Common myeloid progenitor, CD34-positive (primary cell): Measurements from ENCODE around the gene C2CD2L.

Experiments
- CTCF ChIA-PET: fragments of 350-600 bp; sonication (Branson Sonifier 250); formaldehyde crosslinking; loops from one replicate; lab custom pipeline; 2021; ENCODE audit warnings: antibody characterized with exemption; lab: Charles Lee
- POLR2A ChIA-PET: fragments of 350-600 bp; sonication (Branson Sonifier 250); formaldehyde crosslinking; loops from one replicate; lab custom pipeline; 2021; ENCODE audit warnings: antibody characterized with exemption; lab: Charles Lee
- DNase-seq, 3 donors: peaks; one replicate each; pipeline versions ENCODE4 v3.0.0 to v3.0.0-alpha.2; 2013
- H3K27ac ChIP-seq, 2 experiments: 1 replicate in 1 of 2; 2 replicates in 1 of 2; pipeline ENCODE4 v1.7.0; 2013; ENCODE audit warnings: inconsistent platforms in 2 of 2, low read length in 2 of 2, mild to moderate bottlenecking in 2 of 2, low read depth in 1 of 2, moderate library complexity in 1 of 2; ENCODE audit not compliant: severe bottlenecking in 2 of 2, insufficient read depth in 1 of 2, poor library complexity in 1 of 2
- H3K27me3 ChIP-seq, 5 experiments: replicated peaks in 2 of 5; 1 replicate in 3 of 5; 2 replicates in 2 of 5; pipeline versions ENCODE4 v1.6.1 to v1.7.0; 2013; ENCODE audit warnings: low read length in 4 of 5, mild to moderate bottlenecking in 2 of 5, moderate library complexity in 2 of 5, inconsistent platforms in 1 of 5; ENCODE audit not compliant: insufficient read depth in 5 of 5, control insufficient read depth in 4 of 5
- H3K36me3 ChIP-seq, 4 experiments: 1 replicate in 2 of 4; 2 replicates in 2 of 4; pipeline versions ENCODE4 v1.6.1 to v1.7.0; 2013; ENCODE audit warnings: low read length in 3 of 4, control low read depth in 1 of 4, mild to moderate bottlenecking in 1 of 4; ENCODE audit not compliant: control insufficient read depth in 4 of 4, insufficient read depth in 4 of 4
- H3K4me1 ChIP-seq, 4 experiments: 1 replicate in 3 of 4; 2 replicates in 1 of 4; pipeline versions ENCODE4 v1.6.1 to v1.7.1; 2013; ENCODE audit warnings: low read length in 3 of 4, mild to moderate bottlenecking in 3 of 4, control low read depth in 1 of 4, inconsistent platforms in 1 of 4, moderate library complexity in 1 of 4; ENCODE audit not compliant: control insufficient read depth in 4 of 4, insufficient read depth in 4 of 4; ENCODE audit errors: control extremely low read depth in 1 of 4
- H3K4me3 ChIP-seq, 7 experiments: 1 replicate in 4 of 7; 2 replicates in 3 of 7; pipeline versions ENCODE4 v1.5.1 to v1.7.0; 2013; ENCODE audit warnings: mild to moderate bottlenecking in 7 of 7, low read length in 6 of 7, moderate library complexity in 6 of 7, inconsistent platforms in 2 of 7, low read depth in 2 of 7, control low read depth in 1 of 7; ENCODE audit not compliant: insufficient read depth in 4 of 7, control insufficient read depth in 1 of 7; ENCODE audit errors: extremely low read depth in 1 of 7
- H3K9me3 ChIP-seq, 5 experiments: 1 replicate in 4 of 5; 2 replicates in 1 of 5; pipeline versions ENCODE4 v1.6.1 to v1.7.1; 2013; ENCODE audit warnings: low read length in 4 of 5, mild to moderate bottlenecking in 2 of 5, inconsistent platforms in 1 of 5, low read depth in 1 of 5, moderate library complexity in 1 of 5; ENCODE audit not compliant: control insufficient read depth in 4 of 5, insufficient read depth in 2 of 5; ENCODE audit errors: control extremely low read depth in 1 of 5
- WGBS: methylation state at CpG from one replicate; pipeline ENCODE4 v1.1.5; 2013; ENCODE audit not compliant: insufficient coverage; 5-methylcytosine and 5-hydroxymethylcytosine counted together

Gene C2CD2L

GRCh38 chr11:119093942-119094815, 13.0 kb upstream of the C2CD2L start:
- peak; percentile 40 to 68 (median 54) for DNase-seq
- Histone ChIP-seq H3K36me3 (peaks cover 8 to 61% (median 25%) of the 10 kb centered on the region in 4 experiments), H3K4me1 (peaks cover 11 to 47% (median 33%) of the 10 kb centered on the region in 4 experiments), H3K27ac (peak overlapping the region; percentile 48 to 88), H3K9me3 (no peaks in the 10 kb centered on the region), H3K27me3 (no peaks in the 10 kb centered on the region), H3K4me3 (peak overlapping the region; percentile 15 to 90 (median 79))
- POLR2A ChIA-PET, result interaction anchor here (0.6 to 2.6 kb wide), 11 partner anchors 9 to 76 kb away, joined by 3 to 19 read pairs (median 4); partner anchors contain the start of genes HMBS, HYOU1, RPS25 and VPS11
- CTCF ChIA-PET, result interaction anchor here (0.7 to 2.8 kb wide), 18 partner anchors 10 to 216 kb away, joined by 3 to 25 read pairs (median 4); partner anchors contain the start of genes C2CD2L, HINFP, HMBS and HYOU1
- 0% methylated on average over 69 of the region's 81 CpGs for WGBS

GRCh38 chr11:119094816-119095065, 12.4 kb upstream of the C2CD2L start:
- Histone ChIP-seq H3K4me1 (peaks cover 11 to 48% (median 35%) of the 10 kb centered on the region in 4 experiments), H3K4me3 (peak overlapping the region; percentile 15 to 90 (median 79)), H3K27ac (peak overlapping the region; percentile 48 to 88), H3K36me3 (peaks cover 8 to 57% (median 25%) of the 10 kb centered on the region in 4 experiments), H3K27me3 (no peaks in the 10 kb centered on the region), H3K9me3 (no peaks in the 10 kb centered on the region)
- CTCF ChIA-PET, result interaction anchor here (0.8 to 2.8 kb wide), 19 partner anchors 11 to 187 kb away, joined by 3 to 25 read pairs (median 4); partner anchors contain the start of genes C2CD2L, HINFP, HMBS and HYOU1
- POLR2A ChIA-PET, result interaction anchor here (0.6 to 2.6 kb wide), 10 partner anchors 10 to 77 kb away, joined by 3 to 19 read pairs (median 4); partner anchors contain the start of genes C2CD2L, HMBS, HYOU1 and RPS25
- DNase-seq, result peak in 2 of 3 donors; percentile 76
- WGBS, result 0% methylated on average over 19 of the region's 19 CpGs

GRCh38 chr11:119095066-119095880, 11.9 kb upstream of the C2CD2L start:
- peak overlapping the region; percentile 15 to 90 (median 79) for H3K4me3 ChIP-seq
- peaks cover 11 to 48% (median 38%) of the 10 kb centered on the region in 4 experiments for H3K4me1 ChIP-seq
- CTCF ChIA-PET, result interaction anchor here (0.8 to 2.8 kb wide), 20 partner anchors 10 to 101 kb away, joined by 3 to 25 read pairs (median 4); partner anchors contain the start of genes C2CD2L, HINFP, HMBS and HYOU1
- H3K27me3 ChIP-seq, result no peaks in the 10 kb centered on the region
- WGBS, result under 1% methylated on average over 65 of the region's 79 CpGs
- H3K36me3 ChIP-seq, result peaks cover 8 to 52% (median 25%) of the 10 kb centered on the region in 4 experiments
- peak overlapping the region; percentile 48 to 88 for H3K27ac ChIP-seq
- peak; percentile 100 for DNase-seq
- POLR2A ChIA-PET, result interaction anchor here (0.6 to 2.6 kb wide), 10 partner anchors 10 to 77 kb away, joined by 3 to 19 read pairs (median 4); partner anchors contain the start of genes C2CD2L, HMBS, HYOU1 and RPS25
- no peaks in the 10 kb centered on the region for H3K9me3 ChIP-seq

GRCh38 chr11:119099711-119100110, 7.4 kb upstream of the C2CD2L start:
- 100% methylated on average over 2 of the region's 6 CpGs for WGBS
- Histone ChIP-seq H3K9me3 (no peaks in the 10 kb centered on the region), H3K27me3 (no peaks in the 10 kb centered on the region), H3K4me3 (no peak overlapping the region), H3K27ac (no peak overlapping the region), H3K4me1 (peaks cover 0 to 38% (median 32%) of the 10 kb centered on the region in 4 experiments), H3K36me3 (peaks cover 8 to 27% (median 17%) of the 10 kb centered on the region in 4 experiments)
- POLR2A ChIA-PET, result no interaction called here
- peak in 2 of 3 donors; percentile 63 to 68 for DNase-seq
- CTCF ChIA-PET, result interaction anchor here (0.6 to 4.6 kb wide), 10 partner anchors 8 to 221 kb away, joined by 3 to 20 read pairs (median 4); partner anchors contain the start of genes HMBS and VPS11

- Histone ChIP-seq H3K27ac (peak overlapping the region in 1 of 2 experiments; percentile 96), H3K36me3 (peaks cover 8 to 27% (median 17%) of the 10 kb centered on the region in 4 experiments), H3K4me1 (peaks cover 0 to 38% (median 31%) of the 10 kb centered on the region in 4 experiments), H3K27me3 (no peaks in the 10 kb centered on the region), H3K9me3 (no peaks in the 10 kb centered on the region), H3K4me3 (peak overlapping the region in 6 of 7 experiments; percentile 86 to 97 (median 94))
- WGBS, result 62% methylated on average over 11 of the region's 11 CpGs
- ChIA-PET POLR2A (no interaction called here), CTCF (interaction anchor here (0.6 to 4.6 kb wide), 7 partner anchors 10 to 96 kb away, joined by 3 to 20 read pairs (median 4); partner anchors contain the start of genes HMBS and VPS11)
- DNase-seq, result peak in 1 of 3 donors; percentile 17
These were observed 6.7 kb upstream of the C2CD2L start for GRCh38 chr11:119100246-119100970.
